Loucy (cell line): ENCODE results near the gene SUPT16H.
A peak's percentile ranks its signal among the peaks of the same experiment; 100 is the strongest.

ENCODE experiments used
- H2AFZ ChIP-seq: fragments of 200-600 bp; sonication (generic); 2 replicates; pipeline ENCODE4 v1.6.0; 2016; ENCODE audit warnings: antibody characterized with exemption, mild to moderate bottlenecking, low read length, moderate library complexity
- H3F3A ChIP-seq: fragments of 200-600 bp; 2 replicates; pipeline ENCODE4 v1.6.0; 2016; ENCODE audit warnings: antibody characterized with exemption, low read depth, mild to moderate bottlenecking
- H3K27me3 ChIP-seq: fragments of 200-600 bp; sonication (generic); 2 replicates; pipeline ENCODE4 v1.6.1; 2014; ENCODE audit warnings: low read length, mild to moderate bottlenecking; ENCODE audit not compliant: insufficient read depth, poor library complexity, severe bottlenecking
- H3K36me3 ChIP-seq: fragments of 200-600 bp; sonication (generic); 2 replicates; pipeline ENCODE4 v1.6.1; 2016; ENCODE audit warnings: low read length; ENCODE audit not compliant: insufficient read depth
- H3K4me1 ChIP-seq: fragments of 200-600 bp; sonication (generic); 2 replicates; pipeline ENCODE4 v1.5.1; 2014; ENCODE audit warnings: low read length, mild to moderate bottlenecking; ENCODE audit not compliant: insufficient read depth, poor library complexity, severe bottlenecking
- H3K4me2 ChIP-seq: fragments of 200-600 bp; sonication (generic); 2 replicates; pipeline ENCODE4 v1.6.0; 2014; ENCODE audit warnings: antibody characterized with exemption, low read length, low read depth, mild to moderate bottlenecking; ENCODE audit not compliant: poor library complexity, severe bottlenecking
- H3K4me3 ChIP-seq: fragments of 200-600 bp; sonication (generic); 2 replicates; pipeline ENCODE4 v1.5.1; 2014; ENCODE audit warnings: low read length, mild to moderate bottlenecking, mixed read lengths; ENCODE audit not compliant: poor library complexity, severe bottlenecking
- H3K79me2 ChIP-seq: fragments of 200-600 bp; sonication (generic); 2 replicates; pipeline ENCODE4 v1.6.1; 2014; ENCODE audit warnings: low read length; ENCODE audit not compliant: insufficient read depth
- H3K9ac ChIP-seq: fragments of 200-600 bp; sonication (generic); 2 replicates; pipeline ENCODE4 v1.6.0; 2014; ENCODE audit warnings: mild to moderate bottlenecking, low read depth, low read length, moderate library complexity; ENCODE audit not compliant: poor library complexity, severe bottlenecking
- H3K9me2 ChIP-seq: fragments of 200-600 bp; sonication (generic); replicated peaks from 2 replicates; pipeline ENCODE4 v1.6.1; 2016; ENCODE audit warnings: low read depth, low read length, mixed read lengths
- H3K9me3 ChIP-seq: fragments of 200-600 bp; sonication (generic); 2 replicates; pipeline ENCODE4 v1.6.1; 2014; ENCODE audit warnings: mild to moderate bottlenecking, antibody characterized with exemption, low read length, low read depth; ENCODE audit not compliant: insufficient read depth
- H4K20me1 ChIP-seq: fragments of 200-600 bp; sonication (generic); 2 replicates; pipeline ENCODE4 v1.6.0; 2014; ENCODE audit warnings: antibody characterized with exemption, low read length, mild to moderate bottlenecking; ENCODE audit not compliant: insufficient read depth, poor library complexity, severe bottlenecking
- EZH2phosphoT487 ChIP-seq: fragments of 200-600 bp; IDR thresholded peaks from 2 replicates; pipeline ENCODE4 v1.6.1; 2018; ENCODE audit warnings: antibody characterized with exemption, mild to moderate bottlenecking, moderate library complexity, borderline replicate concordance
- TF ChIP-seq, protein P1 (sequence below): fragments of 200-600 bp; sonication (generic); conservative IDR thresholded peaks from 2 replicates; pipeline ENCODE4 v1.5.1; 2014; ENCODE audit warnings: mild to moderate bottlenecking, antibody characterized with exemption, low read length

Gene SUPT16H

DNA sequence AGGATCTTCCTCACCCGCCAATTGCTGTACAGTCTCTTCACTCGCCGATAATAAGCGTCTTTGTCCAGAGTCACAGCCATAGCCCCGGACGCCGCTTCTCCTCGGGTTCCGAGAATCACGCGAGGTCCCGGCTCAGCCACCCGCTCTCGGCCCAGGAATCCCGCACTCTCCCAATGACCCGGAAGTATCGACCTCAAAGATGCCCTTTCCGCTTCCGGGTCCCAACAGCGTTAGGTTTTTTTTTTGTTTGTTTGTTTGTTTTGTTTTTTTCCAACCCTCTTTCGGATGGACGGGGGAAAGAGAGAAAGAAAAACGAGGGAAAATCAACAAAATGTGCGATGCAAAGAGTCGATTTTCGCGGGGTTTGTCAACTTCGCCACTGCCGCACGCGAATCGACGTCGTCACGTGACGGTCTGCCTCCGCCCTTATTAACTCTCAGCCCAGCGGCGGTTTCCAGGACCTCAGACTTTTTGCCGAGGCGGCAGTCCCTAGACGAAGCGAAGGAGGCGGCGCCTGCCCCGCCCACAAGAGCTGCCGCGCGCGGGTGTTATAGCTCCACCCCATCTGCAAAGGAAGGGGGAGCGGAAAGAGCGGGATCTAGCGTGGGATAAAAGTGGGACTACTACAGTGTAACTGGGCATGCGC is at the start of gene SUPT16H:
SUPT16H (minus strand) TSS at position 172 of the 646 bp plus-strand sequence; CDS start at position 80, 92 bp downstream.
- peaks cover 49% of the 10 kb centered on the region for H3K79me2 ChIP-seq
- H3K9ac ChIP-seq: peak within 1 kb of the TSS; percentile 95
- H3K9me2 ChIP-seq: no peaks in the 10 kb centered on the region
- no peaks in the 10 kb centered on the region for H3K27me3 ChIP-seq
- H3K9me3 ChIP-seq: no peaks in the 10 kb centered on the region
- H3K4me2 ChIP-seq: peak within 1 kb of the TSS; percentile 71
- H3K36me3 ChIP-seq: peaks cover 6% of the 10 kb centered on the region; the same call in 1 of the 2 replicates
- H4K20me1 ChIP-seq: peaks cover 45% of the 10 kb centered on the region
- peaks cover 37% of the 10 kb centered on the region for H3K4me1 ChIP-seq
- peak within 1 kb of the TSS; percentile 84 for H2AFZ ChIP-seq
- no peak for TF ChIP-seq EZH2phosphoT487
- TF ChIP-seq, protein P1, sequence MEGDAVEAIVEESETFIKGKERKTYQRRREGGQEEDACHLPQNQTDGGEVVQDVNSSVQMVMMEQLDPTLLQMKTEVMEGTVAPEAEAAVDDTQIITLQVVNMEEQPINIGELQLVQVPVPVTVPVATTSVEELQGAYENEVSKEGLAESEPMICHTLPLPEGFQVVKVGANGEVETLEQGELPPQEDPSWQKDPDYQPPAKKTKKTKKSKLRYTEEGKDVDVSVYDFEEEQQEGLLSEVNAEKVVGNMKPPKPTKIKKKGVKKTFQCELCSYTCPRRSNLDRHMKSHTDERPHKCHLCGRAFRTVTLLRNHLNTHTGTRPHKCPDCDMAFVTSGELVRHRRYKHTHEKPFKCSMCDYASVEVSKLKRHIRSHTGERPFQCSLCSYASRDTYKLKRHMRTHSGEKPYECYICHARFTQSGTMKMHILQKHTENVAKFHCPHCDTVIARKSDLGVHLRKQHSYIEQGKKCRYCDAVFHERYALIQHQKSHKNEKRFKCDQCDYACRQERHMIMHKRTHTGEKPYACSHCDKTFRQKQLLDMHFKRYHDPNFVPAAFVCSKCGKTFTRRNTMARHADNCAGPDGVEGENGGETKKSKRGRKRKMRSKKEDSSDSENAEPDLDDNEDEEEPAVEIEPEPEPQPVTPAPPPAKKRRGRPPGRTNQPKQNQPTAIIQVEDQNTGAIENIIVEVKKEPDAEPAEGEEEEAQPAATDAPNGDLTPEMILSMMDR: no peak
- H3F3A ChIP-seq: no peaks in the 10 kb centered on the region
- peak within 1 kb of the TSS; percentile 85 for H3K4me3 ChIP-seq

DNA sequence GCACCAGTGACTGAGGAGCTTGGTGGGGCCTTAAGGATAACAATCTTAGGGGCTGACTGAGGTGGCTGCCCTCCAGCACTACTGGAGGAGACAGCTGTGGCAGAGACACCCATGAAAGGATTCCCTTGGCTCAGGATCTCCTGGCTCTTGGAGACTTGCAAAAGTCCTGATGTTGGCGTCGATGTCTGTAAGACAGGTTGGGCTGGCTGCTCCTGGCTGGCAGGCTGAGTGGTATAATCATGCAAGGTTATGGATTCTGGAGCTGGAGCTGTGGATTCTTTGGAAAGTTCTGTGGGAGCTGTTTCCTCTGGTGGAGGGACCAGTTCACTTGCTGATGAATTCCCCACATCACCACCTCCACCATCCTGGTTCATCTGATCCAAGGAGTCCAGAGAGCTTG is 47.3 kb upstream of the SUPT16H start:
- H3K79me2 ChIP-seq: peaks cover 52% of the 10 kb centered on the region
- H3K4me2 ChIP-seq: no peak overlapping the region
- peaks cover 36% of the 10 kb centered on the region for H4K20me1 ChIP-seq
- TF ChIP-seq, protein P1: no peak
- TF ChIP-seq EZH2phosphoT487: no peak
- H3K36me3 ChIP-seq: peaks cover 55% of the 10 kb centered on the region
- no peak overlapping the region for H3K4me3 ChIP-seq
- no peak overlapping the region for H2AFZ ChIP-seq
- H3F3A ChIP-seq: no peaks in the 10 kb centered on the region
- H3K9me3 ChIP-seq: no peaks in the 10 kb centered on the region
- no peaks in the 10 kb centered on the region for H3K27me3 ChIP-seq
- no peaks in the 10 kb centered on the region for H3K9me2 ChIP-seq
- no peak overlapping the region for H3K9ac ChIP-seq
- peaks cover 17% of the 10 kb centered on the region for H3K4me1 ChIP-seq

DNA sequence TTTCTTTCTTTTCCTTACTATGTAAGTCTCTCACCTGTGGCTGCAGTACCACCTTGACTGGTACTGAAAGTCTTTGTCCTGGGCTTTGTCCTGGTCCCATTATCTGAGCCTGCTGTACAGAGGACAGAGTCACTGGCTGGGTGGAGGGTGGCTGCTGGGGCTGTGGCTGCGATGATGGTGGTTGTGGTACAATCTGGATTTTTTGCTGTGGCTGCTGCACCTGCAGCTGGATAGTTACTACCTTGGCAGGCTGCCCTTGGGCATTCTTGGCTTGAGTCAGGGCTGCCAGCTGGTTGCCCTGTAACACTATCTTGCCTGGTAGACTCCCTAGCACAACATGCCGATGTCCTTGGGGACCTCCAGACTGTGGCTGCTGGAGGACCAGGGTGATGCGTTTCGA is 45.1 kb upstream of the SUPT16H start:
- Histone ChIP-seq H3F3A (no peaks in the 10 kb centered on the region), H3K27me3 (no peaks in the 10 kb centered on the region), H3K4me3 (no peak overlapping the region), H2AFZ (no peak overlapping the region), H3K79me2 (peaks cover 30% of the 10 kb centered on the region), H3K4me2 (no peak overlapping the region), H3K9me3 (no peaks in the 10 kb centered on the region), H3K4me1 (no peaks in the 10 kb centered on the region), H4K20me1 (peaks cover 21% of the 10 kb centered on the region), H3K9ac (no peak overlapping the region), H3K9me2 (no peaks in the 10 kb centered on the region), H3K36me3 (peaks cover 76% of the 10 kb centered on the region)
- TF ChIP-seq, protein P1: no peak
- no peak for TF ChIP-seq EZH2phosphoT487
